ENCODE measurements around the gene CCT7. TPM values are rescaled to one million over a fixed set of nuclear protein-coding genes. Genes with fewer than 3 reads are reported as not detected.

CCT7 gene
- total RNA-seq, 1 donor from 2014 or later, result 295 TPM

DNA sequence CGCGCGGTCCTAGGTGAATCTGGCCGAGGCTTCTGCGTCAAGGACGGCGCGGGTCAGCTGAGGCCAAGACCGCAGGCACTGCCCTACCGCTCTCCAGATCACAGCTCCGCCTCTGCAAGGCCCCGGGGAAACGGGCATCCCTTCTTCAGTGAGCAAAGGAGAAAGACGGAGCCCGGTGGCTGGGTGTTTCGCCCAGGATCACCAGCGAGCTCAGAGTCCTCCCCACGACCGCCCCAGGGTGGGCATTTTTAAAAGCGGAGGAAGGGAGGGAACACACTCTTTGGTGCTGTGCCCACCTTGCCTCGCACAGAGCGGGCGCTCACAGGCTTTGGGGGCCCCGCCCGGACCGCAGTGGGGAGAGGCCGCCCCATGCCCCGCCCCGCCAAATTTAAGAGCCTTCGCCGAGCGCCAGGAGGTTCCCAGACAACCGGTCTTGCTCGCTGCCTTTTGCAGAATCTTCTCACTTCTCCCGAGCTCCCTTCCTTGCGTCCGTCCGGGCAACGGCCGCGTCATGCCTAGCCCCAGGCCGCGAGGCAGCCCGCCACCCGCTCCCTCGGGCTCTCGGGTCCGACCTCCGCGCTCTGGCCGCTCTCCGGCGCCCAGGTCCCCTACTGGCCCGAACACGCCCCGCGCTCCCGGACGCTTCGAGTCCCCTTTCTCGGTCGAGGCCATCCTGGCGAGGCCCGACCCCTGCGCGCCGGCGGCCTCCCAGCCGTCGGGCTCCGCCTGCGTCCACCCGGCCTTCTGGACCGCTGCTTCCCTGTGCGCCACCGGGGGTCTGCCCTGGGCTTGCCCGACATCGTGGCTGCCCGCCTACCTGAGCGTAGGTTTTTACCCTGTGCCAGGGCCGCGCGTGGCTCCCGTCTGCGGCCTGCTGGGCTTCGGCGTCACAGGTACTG is 31.7 kb upstream of the CCT7 start, which contains the start of gene NOTO:
TSS of gene NOTO (plus strand) at position 419 of the 899 bp plus-strand sequence. CDS start at position 512, 93 bp downstream.
- ChIA-PET CTCF (no interaction called here), POLR2A (no interaction called here)
- H3K9me3 Mint-ChIP-seq, result no peaks in the 10 kb centered on the region
- peaks cover 9% of the 10 kb centered on the region for H3K4me1 Mint-ChIP-seq
- DNase-seq (peak; percentile 21), ATAC-seq (ENCODE audit: low read depth) (no peak)
- TF ChIP-seq, protein P1, sequence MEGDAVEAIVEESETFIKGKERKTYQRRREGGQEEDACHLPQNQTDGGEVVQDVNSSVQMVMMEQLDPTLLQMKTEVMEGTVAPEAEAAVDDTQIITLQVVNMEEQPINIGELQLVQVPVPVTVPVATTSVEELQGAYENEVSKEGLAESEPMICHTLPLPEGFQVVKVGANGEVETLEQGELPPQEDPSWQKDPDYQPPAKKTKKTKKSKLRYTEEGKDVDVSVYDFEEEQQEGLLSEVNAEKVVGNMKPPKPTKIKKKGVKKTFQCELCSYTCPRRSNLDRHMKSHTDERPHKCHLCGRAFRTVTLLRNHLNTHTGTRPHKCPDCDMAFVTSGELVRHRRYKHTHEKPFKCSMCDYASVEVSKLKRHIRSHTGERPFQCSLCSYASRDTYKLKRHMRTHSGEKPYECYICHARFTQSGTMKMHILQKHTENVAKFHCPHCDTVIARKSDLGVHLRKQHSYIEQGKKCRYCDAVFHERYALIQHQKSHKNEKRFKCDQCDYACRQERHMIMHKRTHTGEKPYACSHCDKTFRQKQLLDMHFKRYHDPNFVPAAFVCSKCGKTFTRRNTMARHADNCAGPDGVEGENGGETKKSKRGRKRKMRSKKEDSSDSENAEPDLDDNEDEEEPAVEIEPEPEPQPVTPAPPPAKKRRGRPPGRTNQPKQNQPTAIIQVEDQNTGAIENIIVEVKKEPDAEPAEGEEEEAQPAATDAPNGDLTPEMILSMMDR (IDR thresholded peaks at IDR 0.05), result no peak
- H3K27ac Mint-ChIP-seq, result no peak within 1 kb of the TSS
- peak within 1 kb of the TSS; percentile 42 for H3K4me3 Mint-ChIP-seq
- intact Hi-C loops (cut with micrococcal nuclease), result no loop called here
- H3K27me3 Mint-ChIP-seq, result peaks cover 47% of the 10 kb centered on the region
- H3K36me3 Mint-ChIP-seq (ENCODE audit: low read depth), result no peaks in the 10 kb centered on the region

DNA sequence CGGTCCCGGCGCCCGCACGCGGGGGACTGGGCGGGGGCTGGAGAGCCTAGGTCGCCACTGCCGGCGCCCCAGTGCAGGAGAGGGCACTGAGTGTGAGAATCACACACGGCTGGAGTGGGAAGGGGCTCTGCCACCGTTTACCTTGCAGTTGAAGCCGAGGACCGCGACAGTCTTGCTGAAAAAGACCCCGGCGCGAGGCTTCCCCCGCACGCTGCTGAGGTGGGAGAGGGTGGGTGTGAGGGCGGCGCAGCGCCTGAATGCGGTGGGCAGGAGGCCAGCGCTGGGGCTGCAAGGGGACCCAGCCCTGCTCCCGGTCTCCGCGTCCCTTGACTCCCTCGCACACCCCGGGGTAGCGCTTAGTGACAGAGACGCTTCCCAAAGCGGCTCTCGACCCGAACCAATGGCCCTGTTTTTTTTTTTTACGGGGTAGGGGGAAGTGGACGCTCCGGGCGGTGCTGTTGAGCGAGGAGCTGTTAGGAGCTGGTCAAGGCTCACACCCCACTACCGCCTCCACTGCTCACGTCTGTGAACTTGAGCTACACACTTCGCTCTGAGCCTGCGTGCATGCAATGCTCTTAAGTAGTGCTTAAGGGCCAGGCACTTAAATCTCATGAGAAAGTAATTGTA is 30.9 kb upstream of the CCT7 start:
- no peaks in the 10 kb centered on the region for H3K36me3 Mint-ChIP-seq (ENCODE audit: low read depth)
- peaks cover 9% of the 10 kb centered on the region for H3K4me1 Mint-ChIP-seq
- ATAC-seq (ENCODE audit: low read depth) (no peak), DNase-seq (no peak)
- intact Hi-C loops (cut with micrococcal nuclease), result no loop called here
- no peaks in the 10 kb centered on the region for H3K9me3 Mint-ChIP-seq
- CTCF ChIA-PET, result no interaction called here
- H3K4me3 Mint-ChIP-seq, result peak overlapping the region; percentile 28
- H3K27me3 Mint-ChIP-seq, result peaks cover 45% of the 10 kb centered on the region
- POLR2A ChIA-PET, result interaction anchor here (0.9 kb wide), 1 partner anchor 9 kb away, joined by 4 read pairs; no protein-coding TSS in a partner anchor
- TF ChIP-seq, protein P1 (IDR thresholded peaks at IDR 0.05), result no peak
- H3K27ac Mint-ChIP-seq, result no peak overlapping the region

- ChIA-PET POLR2A (no interaction called here), CTCF (no interaction called here)
- Mint-ChIP-seq H3K9me3 (no peaks in the 10 kb centered on the region), H3K36me3 (ENCODE audit: low read depth) (no peaks in the 10 kb centered on the region), H3K4me3 (no peak overlapping the region), H3K4me1 (peaks cover 9% of the 10 kb centered on the region), H3K27ac (no peak overlapping the region), H3K27me3 (peaks cover 41% of the 10 kb centered on the region)
- ATAC-seq (ENCODE audit: low read depth), result no peak
- intact Hi-C loops (cut with micrococcal nuclease), result no loop called here
- no peak for DNase-seq
- TF ChIP-seq, protein P1 (IDR thresholded peaks at IDR 0.05), result no peak
Measured at GRCh38 chr2:73205611-73206010, 28.5 kb upstream of the CCT7 start.

DNA sequence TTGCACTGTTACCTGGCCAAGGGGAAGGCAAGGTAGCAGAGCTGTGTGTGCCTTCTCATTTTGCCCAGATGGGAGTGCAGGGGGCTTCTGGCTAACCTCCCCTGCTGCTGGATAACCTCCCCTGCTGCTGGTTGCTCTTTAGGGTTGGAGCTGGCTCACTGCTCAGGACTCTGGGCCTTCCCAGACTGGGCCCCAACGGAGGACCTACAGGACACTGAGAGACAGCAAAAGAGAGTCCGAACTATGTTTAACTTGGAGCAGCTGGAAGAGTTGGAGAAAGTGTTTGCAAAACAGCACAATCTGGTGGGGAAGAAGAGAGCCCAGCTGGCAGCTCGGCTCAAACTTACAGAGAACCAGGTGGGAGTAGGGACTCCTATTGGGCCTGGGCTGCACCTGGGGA is 25.9 kb upstream of the CCT7 start:
- peaks cover 30% of the 10 kb centered on the region for H3K27me3 Mint-ChIP-seq
- TF ChIP-seq, protein P1 (IDR thresholded peaks at IDR 0.05), result no peak
- CTCF ChIA-PET, result no interaction called here

GRCh38 chr2:73210019-73210418 is 24.1 kb upstream of the CCT7 start:
- Mint-ChIP-seq H3K27ac (no peak overlapping the region), H3K36me3 (ENCODE audit: low read depth) (peaks cover 2% of the 10 kb centered on the region), H3K4me3 (no peak overlapping the region), H3K4me1 (peaks cover 24% of the 10 kb centered on the region), H3K27me3 (peaks cover 21% of the 10 kb centered on the region), H3K9me3 (no peaks in the 10 kb centered on the region)
- intact Hi-C loops (cut with micrococcal nuclease), result no loop called here
- no peak for DNase-seq
- CTCF ChIA-PET, result interaction anchor here (2.2 kb wide), 1 partner anchor 33 kb away, joined by 6 read pairs; no protein-coding TSS in a partner anchor
- TF ChIP-seq, protein P1 (IDR thresholded peaks at IDR 0.05), result no peak
- POLR2A ChIA-PET, result no interaction called here
- ATAC-seq (ENCODE audit: low read depth), result no peak

More for the DNA sequence above, 25.9 kb upstream of the CCT7 start:
- Mint-ChIP-seq H3K4me3 (no peak overlapping the region), H3K9me3 (no peaks in the 10 kb centered on the region), H3K27ac (no peak overlapping the region), H3K4me1 (peaks cover 12% of the 10 kb centered on the region), H3K36me3 (ENCODE audit: low read depth) (no peaks in the 10 kb centered on the region)
- ATAC-seq (ENCODE audit: low read depth), result no peak
- DNase-seq, result no peak
- intact Hi-C loops (cut with micrococcal nuclease), result no loop called here
- POLR2A ChIA-PET, result no interaction called here
